Measurements from ENCODE around the gene CASKIN1.

GRCh38 chr16:2187212-2187611 is 9.2 kb downstream of the CASKIN1 start:
- no peak for TF ChIP-seq EP300 (IDR thresholded peaks at IDR 0.05; ENCODE audit: low read depth)
- TF ChIP-seq CTCF (IDR thresholded peaks at IDR 0.05) = no peak
